KG1 (cell line): Measurements from ENCODE around the gene LHX4.

Experiments used
- DNase-seq: peaks from one replicate; lab custom pipeline; 2025; lab: John Stamatoyannopoulos, UW

LHX4 gene

DNA sequence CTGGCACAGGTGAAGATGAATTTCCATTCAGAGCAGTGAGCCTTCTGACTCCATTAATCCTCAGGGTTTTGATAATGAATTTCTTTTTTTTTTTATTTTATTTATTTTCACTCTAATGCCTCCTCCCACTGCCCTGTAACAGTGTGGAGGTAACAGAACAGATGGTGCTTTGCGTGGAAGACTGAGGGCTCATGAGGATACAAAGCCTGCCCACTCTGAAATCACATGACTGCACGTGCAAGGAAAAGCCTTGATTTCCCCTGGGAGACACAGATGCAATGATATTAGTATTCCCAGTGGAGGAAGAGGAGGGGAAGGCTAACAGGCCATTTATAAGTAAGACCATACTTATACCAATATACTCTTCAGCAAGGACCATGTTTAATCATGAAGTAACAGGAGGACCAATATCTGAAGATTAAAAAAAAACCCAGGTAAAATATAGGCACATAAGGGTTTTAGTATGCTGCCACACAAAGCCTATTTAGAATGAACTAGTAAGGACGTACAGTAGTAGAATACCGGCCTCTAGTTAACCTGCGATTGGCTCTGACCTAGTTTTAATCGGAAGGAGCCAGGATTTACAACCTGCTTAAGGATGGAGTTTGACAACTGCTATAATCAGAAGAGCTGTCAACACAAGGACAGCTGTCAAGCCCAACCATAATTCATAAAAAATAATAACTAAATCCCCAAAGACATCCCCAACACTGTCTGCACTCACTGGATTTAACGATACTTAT lies 69.6 kb downstream of the LHX4 start:
- no peak for DNase-seq

DNA sequence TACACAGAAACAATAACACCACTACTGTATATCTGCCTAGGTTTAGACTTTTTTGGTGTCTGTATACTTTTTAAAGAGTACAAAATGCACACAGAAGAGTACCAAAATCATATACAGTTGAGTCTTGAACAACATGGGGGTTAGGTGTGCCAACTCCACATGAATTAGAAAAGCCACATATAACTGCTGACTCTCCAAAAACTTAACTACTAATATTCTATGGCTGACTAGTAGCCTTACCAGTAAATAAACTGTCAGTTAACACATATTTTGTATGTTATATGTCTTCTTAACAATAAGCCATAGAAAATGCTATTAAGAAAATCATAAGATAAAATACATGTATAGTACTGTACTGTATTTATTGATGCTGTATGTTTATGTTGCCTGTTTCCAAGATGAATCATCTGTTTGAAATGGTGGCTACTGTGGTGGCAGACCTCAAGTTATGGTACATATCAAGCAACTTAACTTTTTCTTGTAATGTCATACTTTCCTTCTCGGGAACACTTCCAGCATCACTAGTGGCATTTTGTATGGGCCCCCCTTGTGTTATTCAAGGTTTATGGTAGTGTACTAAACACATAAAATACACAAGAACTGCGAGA lies 71.2 kb downstream of the LHX4 start:
- no peak for DNase-seq

DNA sequence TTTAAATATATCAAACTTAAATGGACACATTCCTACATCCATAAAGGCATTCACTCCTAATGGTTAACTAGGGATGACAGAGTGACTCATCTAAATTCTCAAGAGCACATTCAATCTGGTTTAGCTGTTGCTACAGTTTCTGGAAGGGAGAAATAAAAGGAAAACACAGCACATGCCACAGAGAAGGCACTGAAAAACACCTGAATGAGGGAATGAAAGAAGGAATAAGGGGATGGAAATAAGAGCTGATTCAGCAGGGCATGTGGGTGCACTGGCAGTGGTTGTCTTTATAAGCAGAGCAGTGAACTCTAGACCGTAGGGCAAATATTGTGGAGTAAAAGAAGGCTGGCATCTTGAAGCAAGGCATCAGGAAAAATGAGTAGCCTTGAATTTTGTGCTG lies 79.3 kb downstream of the LHX4 start:
- DNase-seq, result no peak

DNA sequence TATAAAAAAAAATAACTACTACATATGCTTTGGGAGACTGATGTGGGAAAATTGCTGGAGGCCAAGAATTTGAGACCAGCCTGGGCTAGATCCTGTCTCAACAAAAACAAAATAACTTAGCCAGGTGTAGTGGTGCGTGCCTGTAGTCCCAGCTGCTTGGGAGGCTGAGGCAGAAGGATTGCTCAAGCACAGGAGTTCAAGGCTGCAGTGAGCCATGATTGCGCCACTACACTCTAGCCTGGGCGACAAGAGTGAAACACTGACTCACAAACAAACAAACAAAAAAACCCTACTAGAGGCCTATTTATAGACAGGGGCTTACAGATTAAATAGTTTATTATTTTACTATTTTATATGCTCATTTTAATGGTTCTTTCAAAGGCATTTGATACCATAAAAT lies 80.0 kb downstream of the LHX4 start:
- DNase-seq, result no peak

DNA sequence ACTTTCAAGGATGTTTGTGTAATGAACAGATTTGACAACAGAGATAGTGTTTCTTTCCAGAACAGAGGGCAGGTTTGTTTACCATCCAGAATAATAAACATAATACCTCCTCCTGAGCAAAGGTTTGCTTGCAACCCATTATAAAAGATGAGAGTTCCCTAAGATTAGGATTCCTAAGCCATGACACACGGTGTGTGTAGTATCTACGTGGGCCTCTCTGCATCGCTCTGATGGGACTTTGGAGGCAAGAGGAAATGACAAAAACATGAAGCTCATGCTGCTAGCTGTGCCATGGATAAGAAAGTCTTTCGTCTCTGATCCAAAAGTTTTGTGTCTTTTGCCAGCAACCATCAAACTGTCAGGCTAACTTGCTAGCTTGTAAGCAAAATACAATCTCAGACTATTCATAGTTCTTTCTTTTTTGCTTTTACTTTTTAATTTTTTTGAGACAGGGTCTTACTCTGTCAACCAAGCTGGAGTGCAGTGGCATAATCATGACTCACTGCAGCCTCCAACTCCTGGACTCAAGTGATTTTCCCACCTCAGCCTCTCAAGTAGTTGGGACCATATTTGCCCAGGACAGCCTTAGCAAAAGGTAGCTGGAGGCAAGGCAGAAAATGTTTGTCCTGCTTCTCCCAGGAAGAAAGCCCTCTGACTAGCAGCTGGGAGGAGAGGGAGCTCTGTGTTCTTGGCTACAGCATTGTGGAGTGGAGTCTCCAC lies 81.1 kb downstream of the LHX4 start:
- DNase-seq, result no peak

DNA sequence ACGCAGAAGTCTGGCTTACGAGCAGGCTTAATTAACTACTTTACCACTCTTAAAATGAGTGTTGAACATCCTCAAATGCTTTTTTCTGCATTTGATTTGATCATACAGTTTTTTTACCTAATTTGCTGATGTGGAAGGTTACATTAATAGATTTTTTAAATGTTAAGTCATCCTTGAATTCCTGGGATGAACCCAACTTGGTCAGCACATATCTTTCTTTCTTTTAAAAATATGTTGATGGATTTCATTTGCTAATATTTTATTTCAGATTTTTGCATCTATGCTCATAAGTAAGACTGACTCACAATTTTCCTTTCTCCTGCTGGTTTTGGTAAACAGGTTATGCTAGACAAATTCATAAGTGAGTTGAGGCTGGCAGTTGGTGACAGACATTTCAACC lies 82.9 kb downstream of the LHX4 start:
- DNase-seq, result no peak

DNA sequence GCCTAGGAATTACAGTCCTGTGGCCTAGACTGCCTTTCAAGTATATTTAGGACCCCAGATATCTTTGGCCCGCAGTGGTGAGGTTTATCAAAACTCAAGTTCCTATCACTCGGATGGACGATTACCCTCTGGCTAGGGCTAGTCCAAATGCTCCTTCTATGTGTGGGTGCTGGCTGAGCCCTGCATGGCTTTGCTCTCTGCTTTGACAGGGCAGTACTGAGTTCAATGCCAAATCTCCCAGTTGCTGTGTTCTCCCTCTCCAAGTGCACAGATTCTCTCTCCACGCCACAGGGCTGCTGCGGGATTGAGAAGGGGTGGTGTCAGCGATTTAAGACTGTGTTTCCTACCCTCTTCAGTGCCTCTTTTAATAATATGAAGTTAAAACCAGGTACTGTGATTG lies 97.0 kb downstream of the LHX4 start:
- no peak for DNase-seq
